IMR-90 (cell line): ENCODE results near the gene SPATA9. TPM values are rescaled to one million over a fixed set of nuclear protein-coding genes. Genes with fewer than 3 reads are reported as not detected.

ENCODE experiments used
- ATAC-seq: fragments of 200-7000 bp; cut with Tn5 transposase; 2 replicates; pipeline ENCODE4 v1.9.1; 2020; ENCODE audit warnings: low read depth, mild to moderate bottlenecking, moderate library complexity
- BruUV-seq: library from RNA; stranded (reverse); fragments of 400-500 nt; replicated peaks from 2 replicates; lab custom pipeline; 2021; lab: Mats Ljungman, UMichigan
- CTCF ChIA-PET: fragments of 300-600 bp; formaldehyde crosslinking; extraction: SDS; loops from one replicate; lab custom pipeline; 2021; ENCODE audit warnings: antibody characterized with exemption; lab: Yijun Ruan, JAX
- POLR2A ChIA-PET: fragments of 300-600 bp; sonication (Branson Sonifier 250); formaldehyde crosslinking; loops from one replicate; lab custom pipeline; 2022; ENCODE audit warnings: antibody characterized with exemption; ENCODE audit not compliant: unreplicated experiment; lab: Charles Lee
- DNase-seq: peaks from one replicate; pipeline ENCODE4 v3.0.0; 2013
- H2AFZ ChIP-seq: replicated peaks from 2 replicates; pipeline ENCODE3; 2013; ENCODE audit warnings: low read length, mild to moderate bottlenecking; ENCODE audit not compliant: poor library complexity
- H2AK5ac ChIP-seq: 2 replicates; pipeline ENCODE4 v1.6.1; 2013; ENCODE audit warnings: low read depth, low read length, inconsistent platforms
- H2AK9ac ChIP-seq: replicated peaks from 2 replicates; pipeline ENCODE3; 2013; ENCODE audit warnings: mild to moderate bottlenecking, low read depth, low read length, moderate library complexity; ENCODE audit not compliant: poor library complexity
- H2BK120ac ChIP-seq: 2 replicates; pipeline ENCODE4 v1.6.1; 2013; ENCODE audit warnings: low read depth, low read length, inconsistent platforms
- H2BK15ac ChIP-seq: 3 replicates; pipeline ENCODE4 v1.6.1; 2013; ENCODE audit warnings: low read depth, low read length, inconsistent platforms
- H2BK20ac ChIP-seq: 2 replicates; pipeline ENCODE4 v1.6.1; 2013; ENCODE audit warnings: low read depth, mild to moderate bottlenecking, inconsistent platforms, low read length, moderate library complexity
- H2BK5ac ChIP-seq: 2 replicates; pipeline ENCODE4 v1.6.1; 2013; ENCODE audit warnings: mild to moderate bottlenecking, low read depth, low read length, inconsistent platforms; ENCODE audit not compliant: poor library complexity, severe bottlenecking
- H3K14ac ChIP-seq: replicated peaks from 2 replicates; pipeline ENCODE4 v1.6.1; 2013; ENCODE audit warnings: low read depth, low read length, inconsistent platforms
- H3K18ac ChIP-seq: 2 replicates; pipeline ENCODE4 v1.6.1; 2013; ENCODE audit warnings: low read depth, low read length, control low read depth
- H3K23ac ChIP-seq: 2 replicates; pipeline ENCODE4 v1.6.1; 2013; ENCODE audit warnings: low read depth, low read length, inconsistent platforms
- H3K27ac ChIP-seq: 2 replicates; pipeline ENCODE4 v1.5.1; 2013; ENCODE audit warnings: mild to moderate bottlenecking, control low read depth, low read length; ENCODE audit not compliant: insufficient read depth
- H3K27me3 ChIP-seq: 2 replicates; pipeline ENCODE4 v1.6.1; 2013; ENCODE audit warnings: low read length; ENCODE audit not compliant: control insufficient read depth, insufficient read depth
- H3K36me3 ChIP-seq: 2 replicates; pipeline ENCODE4 v1.6.1; 2013; ENCODE audit warnings: low read length, mixed read lengths; ENCODE audit not compliant: control insufficient read depth, insufficient read depth
- H3K4ac ChIP-seq: 2 replicates; pipeline ENCODE4 v1.6.1; 2013; ENCODE audit warnings: low read depth, low read length, inconsistent platforms
- H3K4me1 ChIP-seq: 2 replicates; pipeline ENCODE4 v1.6.1; 2013; ENCODE audit warnings: low read length, mixed read lengths; ENCODE audit not compliant: control insufficient read depth, insufficient read depth
- H3K4me2 ChIP-seq: 2 replicates; pipeline ENCODE4 v1.6.1; 2013; ENCODE audit warnings: low read depth, mild to moderate bottlenecking, control low read depth, low read length, moderate library complexity
- H3K4me3 ChIP-seq: 2 replicates; pipeline ENCODE4 v1.5.1; 2013; ENCODE audit warnings: low read depth, mild to moderate bottlenecking, control low read depth, low read length, moderate library complexity; ENCODE audit not compliant: insufficient read depth
- H3K56ac ChIP-seq: 2 replicates; pipeline ENCODE4 v1.6.1; 2013; ENCODE audit warnings: low read length, inconsistent platforms; ENCODE audit not compliant: insufficient read depth; ENCODE audit errors: extremely low read depth
- H3K79me1 ChIP-seq, 2 experiments: 2 replicates each; pipeline ENCODE4 v1.6.1; 2013; ENCODE audit warnings: low read length in 2 of 2, inconsistent platforms in 1 of 2, low read depth in 1 of 2
- H3K9ac ChIP-seq: 2 replicates; pipeline ENCODE4 v1.6.1; 2013; ENCODE audit warnings: low read depth, low read length, control low read depth
- H3K9me1 ChIP-seq: 2 replicates; pipeline ENCODE4 v1.6.1; 2013; ENCODE audit warnings: low read length, inconsistent platforms; ENCODE audit not compliant: insufficient read depth
- H3K9me3 ChIP-seq: 2 replicates; pipeline ENCODE4 v1.6.1; 2013; ENCODE audit warnings: low read length; ENCODE audit not compliant: control insufficient read depth, insufficient read depth
- H4K20me1 ChIP-seq: 2 replicates; pipeline ENCODE4 v1.6.1; 2013; ENCODE audit warnings: low read length, inconsistent platforms; ENCODE audit not compliant: insufficient read depth
- H4K5ac ChIP-seq: 2 replicates; pipeline ENCODE4 v1.6.1; 2013; ENCODE audit warnings: mild to moderate bottlenecking, low read depth, low read length, control low read depth
- H4K8ac ChIP-seq, 2 experiments: 2 replicates each; pipeline ENCODE4 v1.6.1; 2013; ENCODE audit warnings: low read depth in 2 of 2, low read length in 2 of 2, control low read depth in 1 of 2, inconsistent platforms in 1 of 2
- H4K91ac ChIP-seq: 2 replicates; pipeline ENCODE4 v1.6.1; 2013; ENCODE audit warnings: low read depth, low read length, inconsistent platforms; ENCODE audit not compliant: insufficient read depth
- CTCF ChIP-seq: conservative IDR thresholded peaks from 2 replicates; pipeline ENCODE4 v1.5.1; 2012; ENCODE audit warnings: mild to moderate bottlenecking, low read depth, low read length, improper control_type of control experiment
- RAD21 ChIP-seq: IDR thresholded peaks from 2 replicates; pipeline ENCODE4 v1.6.1; 2012; ENCODE audit warnings: low read length, improper control_type of control experiment
- RCOR1 ChIP-seq: IDR thresholded peaks from 2 replicates; pipeline ENCODE4 v1.6.1; 2012; ENCODE audit warnings: mild to moderate bottlenecking, low read length, improper control_type of control experiment; ENCODE audit not compliant: insufficient replicate concordance
- RFX5 ChIP-seq: IDR thresholded peaks from 2 replicates; pipeline ENCODE4 v1.8.0; 2012; ENCODE audit warnings: low read depth, mild to moderate bottlenecking, low read length, moderate library complexity
- SMC3 ChIP-seq: fragments of 150-350 bp; IDR thresholded peaks from 2 replicates; pipeline ENCODE4 v1.6.1; 2016; ENCODE audit warnings: low read depth, mild to moderate bottlenecking, antibody characterized with exemption, low read length, moderate library complexity
- WGBS, 2 experiments: methylation state at CpG; one replicate each; pipeline versions ENCODE4 v1.1.5 to v1.1.7; 2013; ENCODE audit warnings: missing lambda C conversion rate in 2 of 2; ENCODE audit not compliant: insufficient read length in 1 of 2; ENCODE audit errors: extremely low coverage in 2 of 2; 5-methylcytosine and 5-hydroxymethylcytosine counted together
- dilution Hi-C: fragments of 300-500 bp; cut with HindIII; formaldehyde crosslinking; loops from one replicate; pipeline ENCODE4 v1.14.3; 2018; ENCODE audit warnings: low sequenced_read_pairs; ENCODE audit not compliant: unreplicated experiment
- in situ Hi-C: fragments of 300-500 bp; cut with MboI; formaldehyde crosslinking; loops from 3 replicates; pipeline ENCODE4 v1.14.3; 2019; ENCODE audit warnings: low sequenced_read_pairs, inconsistent platforms, mixed read lengths
- intact Hi-C: fragments of 100-400 bp; cut with micrococcal nuclease; formaldehyde crosslinking; loops from 2 replicates; pipeline ENCODE4 v1.10.0; 2022
- polyA plus RNA-seq, 3 experiments: library from polyadenylated mRNA; depleted of rRNA; stranded (reverse); fragments of >200 nt; gene quantifications; 2 replicates each; pipeline ENCODE4 v1.2.3, GENCODE V29; 2012; ENCODE audit warnings: low replicate concordance in 1 of 3
- total RNA-seq: library from RNA; depleted of rRNA; stranded (reverse); fragments of >200 nt; gene quantifications from 2 replicates; pipeline ENCODE4 v1.2.3, GENCODE V29; 2012

The SPATA9 gene
- total and polyA plus RNA-seq, 2 of the 4 experiments (the other 2 are of a cell fraction) = 0.72 to 0.86 TPM

- Histone ChIP-seq H3K27me3 (no peaks in the 10 kb centered on the region), H3K4ac (peak overlapping the region; percentile 78), H2BK120ac (peak overlapping the region; percentile 97), H3K9ac (peak overlapping the region; percentile 53; the same call in 1 of the 2 replicates), H3K23ac (peak overlapping the region; percentile 91), H2BK15ac (peak overlapping the region; percentile 87; the same call in 2 of the 3 replicates), H3K36me3 (no peaks in the 10 kb centered on the region), H2AK5ac (peak overlapping the region; percentile 38), H3K56ac (peak overlapping the region; percentile 42; the same call in 1 of the 2 replicates), H3K4me2 (peak overlapping the region; percentile 15; the same call in 1 of the 2 replicates), H3K9me3 (no peaks in the 10 kb centered on the region), H4K91ac (peak overlapping the region; percentile 90), H2BK5ac (peak overlapping the region; percentile 83), H3K27ac (peak overlapping the region; percentile 34; the same call in 1 of the 2 replicates), H3K18ac (peak overlapping the region; percentile 92; the same call in 1 of the 2 replicates), H3K79me1 (peaks cover 0 to 7% of the 10 kb centered on the region in 2 experiments; a peak in 1 of 4 replicates), H4K5ac (peak overlapping the region; percentile 32; the same call in 1 of the 2 replicates), H4K8ac (peak overlapping the region; percentile 9 to 91; a peak in 2 of 4 replicates), H4K20me1 (no peaks in the 10 kb centered on the region), H3K4me1 (peaks cover 8% of the 10 kb centered on the region; the same call in 1 of the 2 replicates), H3K4me3 (no peak overlapping the region), H2BK20ac (peak overlapping the region; percentile 69), H2AK9ac (no peak overlapping the region), H3K9me1 (no peaks in the 10 kb centered on the region; the same call in 1 of the 2 replicates), H3K14ac (peak overlapping the region; percentile 92), H2AFZ (peak overlapping the region; percentile 83)
- no CpG with 5 or more reads among the region's 3 CpGs for WGBS, 2 experiments
- intact Hi-C loops = loop anchor here (1.0 to 2.0 kb wide), 2 partner anchors 68 to 183 kb away; no protein-coding TSS in a partner anchor
- ATAC-seq (peak; percentile 79), DNase-seq (peak; percentile 49)
- POLR2A ChIA-PET = interaction anchor here (0.9 kb wide), 1 partner anchor 66 kb away, joined by 7 read pairs; no protein-coding TSS in a partner anchor
- in situ Hi-C loops = loop anchor here (10.0 kb wide), 1 partner anchor 181 kb away; no protein-coding TSS in a partner anchor
- CTCF ChIA-PET = interaction anchor here (0.6 to 2.2 kb wide), 16 partner anchors 9 to 661 kb away, joined by 3 to 16 read pairs (median 3); partner anchors contain the start of gene RHOBTB3
- TF ChIP-seq RFX5 = no peak
- TF ChIP-seq CTCF = peak; percentile 79
- TF ChIP-seq RCOR1 = no peak
- TF ChIP-seq RAD21 = peak; percentile 73
- TF ChIP-seq SMC3 = peak; percentile 70
- dilution Hi-C loops = no loop called here
- no TSS peak for BruUV-seq
Measured at GRCh38 chr5:95664204-95664786, 18.5 kb downstream of the SPATA9 start.
